RCC 7860 (cell line): ENCODE measurements around the gene RRN3.
A peak's percentile ranks its signal among the peaks of the same experiment; 100 is the strongest.
"Not testable (repeated sequence)": the region's sequence is repeated elsewhere in the genome, so short reads cannot be mapped to it uniquely, and the experiment has no call there.

Source experiments
- DNase-seq: peaks from one replicate; pipeline ENCODE4 v3.0.0-alpha.2; 2015; ENCODE audit warnings: low spot score
- FAIRE-seq: peaks from 2 replicates; lab custom pipeline; 2012; peaks lifted over from hg19 to GRCh38; lab: Jason Lieb, UNC

Gene RRN3

GRCh38 chr16:15052747-15053476, 41.2 kb downstream of the RRN3 start:
- FAIRE-seq (no peak), DNase-seq (no peak)

- FAIRE-seq, result no peak
- DNase-seq, result no peak
These were observed 42.6 kb downstream of the RRN3 start for GRCh38 chr16:15051387-15051951.

GRCh38 chr16:15050440-15050839, 43.6 kb downstream of the RRN3 start:
- not testable (repeated sequence) for DNase-seq, FAIRE-seq

- no peak for FAIRE-seq
These were observed 44.4 kb downstream of the RRN3 start for GRCh38 chr16:15049581-15050180.

GRCh38 chr16:15046692-15047376, 47.2 kb downstream of the RRN3 start:
- DNase-seq, result no peak
- FAIRE-seq, result no peak

More at GRCh38 chr16:15049581-15050180, 44.4 kb downstream of the RRN3 start:
- DNase-seq, result no peak

GRCh38 chr16:15045270-15045669, 48.8 kb downstream of the RRN3 start:
- not testable (repeated sequence) for FAIRE-seq, DNase-seq

- no peak for FAIRE-seq
- DNase-seq, result no peak
These were observed 49.8 kb downstream of the RRN3 start for GRCh38 chr16:15044286-15044685.

- FAIRE-seq, result no peak
- DNase-seq, result no peak
These were observed 50.7 kb downstream of the RRN3 start for GRCh38 chr16:15043344-15043743.

GRCh38 chr16:15041271-15042004, 52.6 kb downstream of the RRN3 start:
- FAIRE-seq, result no peak
- no peak for DNase-seq

- FAIRE-seq (no peak), DNase-seq (no peak)
These were observed 55.4 kb downstream of the RRN3 start for GRCh38 chr16:15038689-15039088.

- FAIRE-seq (no peak), DNase-seq (no peak)
These were observed 56.3 kb downstream of the RRN3 start for GRCh38 chr16:15037745-15038144.

GRCh38 chr16:15037003-15037402, 57.1 kb downstream of the RRN3 start:
- no peak for DNase-seq
- FAIRE-seq, result no peak

- FAIRE-seq (no peak), DNase-seq (no peak)
These were observed 58.8 kb downstream of the RRN3 start for GRCh38 chr16:15035163-15035729.

GRCh38 chr16:15034266-15035162, 59.6 kb downstream of the RRN3 start:
- DNase-seq (no peak), FAIRE-seq (no peak)

GRCh38 chr16:15033309-15033707, 60.8 kb downstream of the RRN3 start:
- DNase-seq, result no peak
- peak; percentile 16 for FAIRE-seq

- FAIRE-seq, result no peak
- DNase-seq, result no peak
These were observed 61.3 kb downstream of the RRN3 start for GRCh38 chr16:15032547-15033308.

GRCh38 chr16:15031586-15031985, 62.5 kb downstream of the RRN3 start:
- DNase-seq, result no peak
- FAIRE-seq, result no peak

- FAIRE-seq, result no peak
These were observed 62.9 kb downstream of the RRN3 start for GRCh38 chr16:15031179-15031578.

GRCh38 chr16:15029749-15030148, 64.3 kb downstream of the RRN3 start:
- FAIRE-seq, DNase-seq: not testable (repeated sequence)

More at GRCh38 chr16:15031179-15031578, 62.9 kb downstream of the RRN3 start:
- no peak for DNase-seq
